Measurements from ENCODE around the gene FGFR2. TPM values are rescaled to one million over a fixed set of nuclear protein-coding genes. Genes with fewer than 3 reads are reported as not detected.

FGFR2 gene
- polyA plus RNA-seq, 1 donor from 2014 or later = 14.8 TPM

GRCh38 chr10:121615435-121615793 is 17.2 kb upstream of the FGFR2 start:
- Histone ChIP-seq H3K4me2 (ENCODE audit: low read length) (no peak overlapping the region), H3K9me2 (ENCODE audit: insufficient read depth, low read length) (no peaks in the 10 kb centered on the region), H4K20me1 (ENCODE audit: insufficient read depth) (no peaks in the 10 kb centered on the region), H3K79me2 (replicated peaks; ENCODE audit: insufficient read depth, low read length) (no peaks in the 10 kb centered on the region), H2AFZ (ENCODE audit: low read depth, low read length) (no peak overlapping the region), H3K9me3 (ENCODE audit: low read length) (no peaks in the 10 kb centered on the region), H3F3A (ENCODE audit: insufficient read depth, low read length, poor library complexity, severe bottlenecking) (no peaks in the 10 kb centered on the region), H3K36me3 (ENCODE audit: insufficient read depth, low read length) (no peaks in the 10 kb centered on the region), H3K27me3 (ENCODE audit: insufficient read depth, low read depth, low read length) (no peaks in the 10 kb centered on the region), H3K4me3 (ENCODE audit: low read length) (no peak overlapping the region), H3K27ac (ENCODE audit: low read length) (no peak overlapping the region), H3K9ac (ENCODE audit: low read length) (no peak overlapping the region)
- TF ChIP-seq REST (IDR thresholded peaks at IDR 0.05; ENCODE audit: borderline replicate concordance) (no peak), EZH2 (IDR thresholded peaks at IDR 0.05; ENCODE audit: borderline replicate concordance, insufficient read depth, low read length, poor library complexity, severe bottlenecking) (no peak)
- TF ChIP-seq, protein P1, sequence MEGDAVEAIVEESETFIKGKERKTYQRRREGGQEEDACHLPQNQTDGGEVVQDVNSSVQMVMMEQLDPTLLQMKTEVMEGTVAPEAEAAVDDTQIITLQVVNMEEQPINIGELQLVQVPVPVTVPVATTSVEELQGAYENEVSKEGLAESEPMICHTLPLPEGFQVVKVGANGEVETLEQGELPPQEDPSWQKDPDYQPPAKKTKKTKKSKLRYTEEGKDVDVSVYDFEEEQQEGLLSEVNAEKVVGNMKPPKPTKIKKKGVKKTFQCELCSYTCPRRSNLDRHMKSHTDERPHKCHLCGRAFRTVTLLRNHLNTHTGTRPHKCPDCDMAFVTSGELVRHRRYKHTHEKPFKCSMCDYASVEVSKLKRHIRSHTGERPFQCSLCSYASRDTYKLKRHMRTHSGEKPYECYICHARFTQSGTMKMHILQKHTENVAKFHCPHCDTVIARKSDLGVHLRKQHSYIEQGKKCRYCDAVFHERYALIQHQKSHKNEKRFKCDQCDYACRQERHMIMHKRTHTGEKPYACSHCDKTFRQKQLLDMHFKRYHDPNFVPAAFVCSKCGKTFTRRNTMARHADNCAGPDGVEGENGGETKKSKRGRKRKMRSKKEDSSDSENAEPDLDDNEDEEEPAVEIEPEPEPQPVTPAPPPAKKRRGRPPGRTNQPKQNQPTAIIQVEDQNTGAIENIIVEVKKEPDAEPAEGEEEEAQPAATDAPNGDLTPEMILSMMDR (IDR thresholded peaks at IDR 0.05; ENCODE audit: poor library complexity, severe bottlenecking) = no peak

GRCh38 chr10:121614613-121615434 is 16.6 kb upstream of the FGFR2 start:
- no peak overlapping the region for H3K4me2 ChIP-seq (ENCODE audit: low read length)
- H3F3A ChIP-seq (ENCODE audit: insufficient read depth, low read length, poor library complexity, severe bottlenecking) = no peaks in the 10 kb centered on the region
- H3K27me3 ChIP-seq (ENCODE audit: insufficient read depth, low read depth, low read length) = no peaks in the 10 kb centered on the region
- H3K27ac ChIP-seq (ENCODE audit: low read length) = no peak overlapping the region
- no peak overlapping the region for H3K9ac ChIP-seq (ENCODE audit: low read length)
- no peaks in the 10 kb centered on the region for H4K20me1 ChIP-seq (ENCODE audit: insufficient read depth)
- no peak overlapping the region for H2AFZ ChIP-seq (ENCODE audit: low read depth, low read length)
- no peaks in the 10 kb centered on the region for H3K36me3 ChIP-seq (ENCODE audit: insufficient read depth, low read length)
- TF ChIP-seq REST (IDR thresholded peaks at IDR 0.05; ENCODE audit: borderline replicate concordance) (no peak), SMC3 (conservative IDR thresholded peaks at IDR 0.05; ENCODE audit: poor library complexity) (no peak), TAF1 (IDR thresholded peaks at IDR 0.05; ENCODE audit: low read depth) (no peak), EZH2 (IDR thresholded peaks at IDR 0.05; ENCODE audit: borderline replicate concordance, insufficient read depth, low read length, poor library complexity, severe bottlenecking) (no peak), EP300 (conservative IDR thresholded peaks at IDR 0.05; ENCODE audit: poor library complexity, severe bottlenecking) (no peak), RAD21 (conservative IDR thresholded peaks at IDR 0.05) (no peak), POLR2AphosphoS5 (IDR thresholded peaks at IDR 0.05) (no peak), MXI1 (conservative IDR thresholded peaks at IDR 0.05; ENCODE audit: poor library complexity, severe bottlenecking) (no peak)
- TF ChIP-seq, protein P1 (IDR thresholded peaks at IDR 0.05; ENCODE audit: poor library complexity, severe bottlenecking) = no peak
- H3K79me2 ChIP-seq (replicated peaks; ENCODE audit: insufficient read depth, low read length) = no peaks in the 10 kb centered on the region
- no peaks in the 10 kb centered on the region for H3K9me3 ChIP-seq (ENCODE audit: low read length)
- H3K9me2 ChIP-seq (ENCODE audit: insufficient read depth, low read length) = no peaks in the 10 kb centered on the region
- H3K4me3 ChIP-seq (ENCODE audit: low read length) = no peak overlapping the region
